GM12878 (cell line): ENCODE results near the gene ATP6V0A4.

ENCODE experiments used
- CREB1 ChIP-seq: IDR thresholded peaks from 2 replicates; pipeline ENCODE4 v1.6.1; 2012; ENCODE audit warnings: low read depth, mild to moderate bottlenecking, inconsistent platforms
- CTCF ChIP-seq, 3 experiments: IDR thresholded peaks in 2 of 3; conservative IDR thresholded peaks in 1 of 3; 2 replicates each; pipeline ENCODE4 v1.5.1; 2011; ENCODE audit warnings: low read depth in 3 of 3, low read length in 3 of 3, mild to moderate bottlenecking in 3 of 3, control low read depth in 2 of 3, moderate library complexity in 2 of 3, inconsistent platforms in 1 of 3, mixed read lengths in 1 of 3; ENCODE audit not compliant: control insufficient read depth in 2 of 3, insufficient read depth in 1 of 3; ENCODE audit errors: extremely low read depth in 1 of 3
- NFIC ChIP-seq: IDR thresholded peaks from 2 replicates; pipeline ENCODE4 v1.6.1; 2012; ENCODE audit warnings: low read depth, mild to moderate bottlenecking, inconsistent platforms, low read length, moderate library complexity
- POLR2A ChIP-seq: IDR thresholded peaks from 2 replicates; pipeline ENCODE4 v1.6.1; 2011; ENCODE audit warnings: low read depth, mild to moderate bottlenecking, low read length
- RAD21 ChIP-seq: IDR thresholded peaks from 2 replicates; pipeline ENCODE4 v1.6.1; 2011; ENCODE audit warnings: mild to moderate bottlenecking, low read depth, low read length, moderate library complexity; ENCODE audit not compliant: insufficient read depth
- ZSCAN29 ChIP-seq: fragments of 450-650 bp; IDR thresholded peaks from 2 replicates; pipeline ENCODE4 v1.6.1; 2017; ENCODE audit warnings: mild to moderate bottlenecking, moderate library complexity
- TF ChIP-seq, protein P1 (sequence below): fragments of 450-650 bp; IDR thresholded peaks from 2 replicates; pipeline ENCODE4 v1.6.1; 2018; ENCODE audit warnings: mild to moderate bottlenecking, low read depth, moderate library complexity; ENCODE audit not compliant: partially characterized antibody

DNA sequence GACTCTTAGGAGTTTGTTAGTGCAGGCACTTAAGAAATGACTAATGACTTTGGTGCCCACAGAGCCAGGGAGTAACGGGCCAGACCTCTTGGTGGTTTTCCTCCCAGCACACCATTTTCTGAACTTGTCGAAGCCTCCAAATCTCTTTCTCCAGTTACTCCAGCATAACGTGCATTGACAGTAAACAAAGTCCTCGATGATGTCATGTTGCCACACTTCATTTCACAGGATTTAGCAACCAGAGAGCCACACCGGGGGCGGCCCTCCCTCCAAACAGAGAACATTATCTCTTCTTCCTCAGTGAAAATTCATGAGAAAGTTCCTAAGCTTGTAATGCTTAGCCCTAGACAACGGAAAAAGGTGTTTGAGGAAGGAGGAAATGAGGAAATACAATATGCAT lies 92.8 kb downstream of the ATP6V0A4 start:
- TF ChIP-seq, protein P1, sequence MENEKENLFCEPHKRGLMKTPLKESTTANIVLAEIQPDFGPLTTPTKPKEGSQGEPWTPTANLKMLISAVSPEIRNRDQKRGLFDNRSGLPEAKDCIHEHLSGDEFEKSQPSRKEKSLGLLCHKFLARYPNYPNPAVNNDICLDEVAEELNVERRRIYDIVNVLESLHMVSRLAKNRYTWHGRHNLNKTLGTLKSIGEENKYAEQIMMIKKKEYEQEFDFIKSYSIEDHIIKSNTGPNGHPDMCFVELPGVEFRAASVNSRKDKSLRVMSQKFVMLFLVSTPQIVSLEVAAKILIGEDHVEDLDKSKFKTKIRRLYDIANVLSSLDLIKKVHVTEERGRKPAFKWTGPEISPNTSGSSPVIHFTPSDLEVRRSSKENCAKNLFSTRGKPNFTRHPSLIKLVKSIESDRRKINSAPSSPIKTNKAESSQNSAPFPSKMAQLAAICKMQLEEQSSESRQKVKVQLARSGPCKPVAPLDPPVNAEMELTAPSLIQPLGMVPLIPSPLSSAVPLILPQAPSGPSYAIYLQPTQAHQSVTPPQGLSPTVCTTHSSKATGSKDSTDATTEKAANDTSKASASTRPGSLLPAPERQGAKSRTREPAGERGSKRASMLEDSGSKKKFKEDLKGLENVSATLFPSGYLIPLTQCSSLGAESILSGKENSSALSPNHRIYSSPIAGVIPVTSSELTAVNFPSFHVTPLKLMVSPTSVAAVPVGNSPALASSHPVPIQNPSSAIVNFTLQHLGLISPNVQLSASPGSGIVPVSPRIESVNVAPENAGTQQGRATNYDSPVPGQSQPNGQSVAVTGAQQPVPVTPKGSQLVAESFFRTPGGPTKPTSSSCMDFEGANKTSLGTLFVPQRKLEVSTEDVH: no peak
- TF ChIP-seq RAD21 (no peak), CTCF (IDR thresholded peaks at IDR 0.05 in 2 of 3, conservative IDR thresholded peaks at IDR 0.05 in 1 of 3; ENCODE audit: control insufficient read depth in 2 of 3, extremely low read depth in 1 of 3, insufficient read depth in 1 of 3, low read depth in 3 of 3, low read length in 3 of 3) (no peak), POLR2A (no peak), NFIC (no peak), ZSCAN29 (no peak), CREB1 (no peak)
